ENCODE results near the gene HIBADH.

The HIBADH gene

DNA sequence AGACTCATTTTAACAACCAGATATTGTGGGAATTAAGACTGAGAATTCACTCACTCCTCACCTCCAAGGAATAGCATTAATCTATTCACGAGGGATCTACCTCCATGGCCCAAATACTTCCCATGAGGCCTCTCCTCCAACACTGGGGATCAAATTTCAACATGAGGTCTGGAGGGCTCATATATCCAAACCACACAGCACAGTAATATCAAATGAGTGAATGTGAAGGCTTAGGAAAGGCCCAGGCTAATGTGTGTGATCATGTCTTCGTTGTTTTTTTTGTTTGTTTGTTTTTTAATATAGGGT, 46.5 kb downstream of the HIBADH start:
- Histone ChIP-seq H2BK120ac (ENCODE audit: low read depth, low read length) (no peak overlapping the region), H2BK15ac (ENCODE audit: low read depth, poor library complexity, severe bottlenecking) (no peak overlapping the region), H3K36me3 (ENCODE audit: control insufficient read depth in 1 of 2, insufficient read depth in 2 of 2, low read depth in 1 of 2, low read length in 2 of 2) (peaks cover 21 to 49% of the 10 kb centered on the region in 2 experiments), H4K91ac (ENCODE audit: low read length) (no peak overlapping the region), H3K4me1 (ENCODE audit: control insufficient read depth, insufficient read depth, low read depth, low read length) (peaks cover 2% of the 10 kb centered on the region), H3K4me2 (ENCODE audit: low read length, poor library complexity, severe bottlenecking) (no peak overlapping the region), H2AFZ (ENCODE audit: low read depth, low read length) (no peak overlapping the region), H3K14ac (ENCODE audit: low read length in 2 of 2) (no peak overlapping the region), H3K4me3 (ENCODE audit: insufficient read depth in 1 of 2, low read depth in 1 of 2, low read length in 2 of 2) (no peak overlapping the region), H2BK12ac (ENCODE audit: low read length in 2 of 2) (no peak overlapping the region), H3K9me3 (ENCODE audit: control insufficient read depth, low read length) (peaks cover 41% of the 10 kb centered on the region), H3K9ac (ENCODE audit: low read length) (no peak overlapping the region), H4K8ac (ENCODE audit: low read length) (no peak overlapping the region), H2BK5ac (ENCODE audit: low read depth, low read length, poor library complexity, severe bottlenecking) (no peak overlapping the region), H3K18ac (ENCODE audit: low read depth in 1 of 2, low read length in 2 of 2) (no peak overlapping the region), H3K79me1 (replicated peaks; ENCODE audit: low read length, poor library complexity, severe bottlenecking) (peaks cover 21% of the 10 kb centered on the region), H3K23ac (ENCODE audit: low read length in 2 of 2) (no peak overlapping the region), H3K27ac (ENCODE audit: low read length, poor library complexity, severe bottlenecking) (no peak overlapping the region), H3K4ac (ENCODE audit: low read depth in 1 of 2, low read length in 2 of 2) (no peak overlapping the region), H3K27me3 (ENCODE audit: control insufficient read depth in 1 of 2, insufficient read depth in 1 of 2, low read length in 2 of 2) (no peaks in the 10 kb centered on the region), H2AK5ac (ENCODE audit: low read length, severe bottlenecking) (no peak overlapping the region)
- WGBS = 100% methylated on average over 2 of the region's 2 CpGs
- DNase-seq = no peak

DNA sequence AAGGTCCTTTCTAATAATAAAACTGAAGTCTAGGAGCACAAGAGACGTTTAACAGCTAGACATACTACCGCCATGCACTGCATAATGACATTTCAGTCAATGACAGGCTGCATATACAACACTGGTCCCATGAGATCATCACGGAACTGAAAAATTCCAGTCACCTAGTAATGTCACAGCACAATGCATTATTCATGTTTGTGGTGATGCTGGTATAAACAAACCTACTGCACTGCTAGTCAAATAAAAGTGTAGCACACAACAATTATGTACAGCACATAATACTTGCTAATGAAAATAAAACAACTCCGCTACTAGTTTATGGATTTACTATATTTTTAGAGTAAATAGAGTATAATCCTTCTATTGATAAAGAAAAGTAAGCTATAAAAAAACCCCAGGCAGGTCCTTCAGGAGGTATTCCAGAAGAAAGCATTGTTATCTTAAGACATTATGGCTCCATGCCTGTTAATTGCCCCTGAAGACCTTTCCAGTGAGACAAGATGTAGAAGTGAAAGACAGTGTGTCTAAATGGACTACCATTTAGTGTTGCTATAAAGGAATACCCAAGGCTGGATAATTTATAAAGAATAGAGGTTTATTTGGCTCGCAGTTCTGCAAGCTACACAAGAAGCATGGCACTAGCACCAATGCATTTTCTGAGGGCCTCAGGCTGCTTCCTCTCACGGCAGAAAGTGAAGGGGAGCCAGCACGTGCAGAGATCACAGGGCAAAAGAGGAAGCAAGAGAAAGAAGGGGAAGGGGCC, 47.1 kb downstream of the HIBADH start:
- WGBS = 68% methylated on average over 6 of the region's 7 CpGs
- no peak overlapping the region for H3K18ac ChIP-seq (ENCODE audit: low read depth in 1 of 2, low read length in 2 of 2)
- no peak overlapping the region for H4K91ac ChIP-seq (ENCODE audit: low read length)
- no peak overlapping the region for H3K23ac ChIP-seq (ENCODE audit: low read length in 2 of 2)
- peaks cover 2% of the 10 kb centered on the region for H3K4me1 ChIP-seq (ENCODE audit: control insufficient read depth, insufficient read depth, low read depth, low read length)
- no peak overlapping the region for H2BK15ac ChIP-seq (ENCODE audit: low read depth, poor library complexity, severe bottlenecking)
- no peak overlapping the region for H3K4me2 ChIP-seq (ENCODE audit: low read length, poor library complexity, severe bottlenecking)
- no peak overlapping the region for H2BK120ac ChIP-seq (ENCODE audit: low read depth, low read length)
- H2BK12ac ChIP-seq (ENCODE audit: low read length in 2 of 2) = no peak overlapping the region
- DNase-seq = peak; percentile 24
- peaks cover 21 to 43% of the 10 kb centered on the region in 2 experiments for H3K36me3 ChIP-seq (ENCODE audit: control insufficient read depth in 1 of 2, insufficient read depth in 2 of 2, low read depth in 1 of 2, low read length in 2 of 2)
- no peak overlapping the region for H2AFZ ChIP-seq (ENCODE audit: low read depth, low read length)
- peaks cover 21% of the 10 kb centered on the region for H3K79me1 ChIP-seq (replicated peaks; ENCODE audit: low read length, poor library complexity, severe bottlenecking)
- no peak overlapping the region for H3K9ac ChIP-seq (ENCODE audit: low read length)
- H3K27ac ChIP-seq (ENCODE audit: low read length, poor library complexity, severe bottlenecking) = no peak overlapping the region
- no peak overlapping the region for H2BK5ac ChIP-seq (ENCODE audit: low read depth, low read length, poor library complexity, severe bottlenecking)
- no peak overlapping the region for H3K4ac ChIP-seq (ENCODE audit: low read depth in 1 of 2, low read length in 2 of 2)
- no peak overlapping the region for H2AK5ac ChIP-seq (ENCODE audit: low read length, severe bottlenecking)
- no peak overlapping the region for H3K4me3 ChIP-seq (ENCODE audit: insufficient read depth in 1 of 2, low read depth in 1 of 2, low read length in 2 of 2)
- no peaks in the 10 kb centered on the region for H3K27me3 ChIP-seq (ENCODE audit: control insufficient read depth in 1 of 2, insufficient read depth in 1 of 2, low read length in 2 of 2)
- H3K9me3 ChIP-seq (ENCODE audit: control insufficient read depth, low read length) = peaks cover 36% of the 10 kb centered on the region
- no peak overlapping the region for H3K14ac ChIP-seq (ENCODE audit: low read length in 2 of 2)
- no peak overlapping the region for H4K8ac ChIP-seq (ENCODE audit: low read length)

GRCh38 chr7:27614095-27614494, 48.6 kb downstream of the HIBADH start:
- no peak overlapping the region for H2BK15ac ChIP-seq (ENCODE audit: low read depth, poor library complexity, severe bottlenecking)
- no peak overlapping the region for H3K4me2 ChIP-seq (ENCODE audit: low read length, poor library complexity, severe bottlenecking)
- no peak overlapping the region for H2BK120ac ChIP-seq (ENCODE audit: low read depth, low read length)
- no peak overlapping the region for H4K91ac ChIP-seq (ENCODE audit: low read length)
- H3K27me3 ChIP-seq (ENCODE audit: control insufficient read depth in 1 of 2, insufficient read depth in 1 of 2, low read length in 2 of 2) = no peaks in the 10 kb centered on the region
- no peak overlapping the region for H3K14ac ChIP-seq (ENCODE audit: low read length in 2 of 2)
- H3K9me3 ChIP-seq (ENCODE audit: control insufficient read depth, low read length) = peaks cover 23% of the 10 kb centered on the region
- peaks cover 2% of the 10 kb centered on the region for H3K4me1 ChIP-seq (ENCODE audit: control insufficient read depth, insufficient read depth, low read depth, low read length)
- no peak for DNase-seq
- no CpG with 5 or more reads among the region's 2 CpGs for WGBS
- H2BK12ac ChIP-seq (ENCODE audit: low read length in 2 of 2) = no peak overlapping the region
- no peak overlapping the region for H3K27ac ChIP-seq (ENCODE audit: low read length, poor library complexity, severe bottlenecking)
- H3K4ac ChIP-seq (ENCODE audit: low read depth in 1 of 2, low read length in 2 of 2) = no peak overlapping the region
- no peak overlapping the region for H2BK5ac ChIP-seq (ENCODE audit: low read depth, low read length, poor library complexity, severe bottlenecking)
- no peak overlapping the region for H4K8ac ChIP-seq (ENCODE audit: low read length)
- peaks cover 17% of the 10 kb centered on the region for H3K79me1 ChIP-seq (replicated peaks; ENCODE audit: low read length, poor library complexity, severe bottlenecking)
- peaks cover 21 to 34% of the 10 kb centered on the region in 2 experiments for H3K36me3 ChIP-seq (ENCODE audit: control insufficient read depth in 1 of 2, insufficient read depth in 2 of 2, low read depth in 1 of 2, low read length in 2 of 2)
- H3K4me3 ChIP-seq (ENCODE audit: insufficient read depth in 1 of 2, low read depth in 1 of 2, low read length in 2 of 2) = no peak overlapping the region
- no peak overlapping the region for H3K23ac ChIP-seq (ENCODE audit: low read length in 2 of 2)
- H2AFZ ChIP-seq (ENCODE audit: low read depth, low read length) = no peak overlapping the region
- H3K18ac ChIP-seq (ENCODE audit: low read depth in 1 of 2, low read length in 2 of 2) = no peak overlapping the region
- H2AK5ac ChIP-seq (ENCODE audit: low read length, severe bottlenecking) = no peak overlapping the region
- no peak overlapping the region for H3K9ac ChIP-seq (ENCODE audit: low read length)

DNA sequence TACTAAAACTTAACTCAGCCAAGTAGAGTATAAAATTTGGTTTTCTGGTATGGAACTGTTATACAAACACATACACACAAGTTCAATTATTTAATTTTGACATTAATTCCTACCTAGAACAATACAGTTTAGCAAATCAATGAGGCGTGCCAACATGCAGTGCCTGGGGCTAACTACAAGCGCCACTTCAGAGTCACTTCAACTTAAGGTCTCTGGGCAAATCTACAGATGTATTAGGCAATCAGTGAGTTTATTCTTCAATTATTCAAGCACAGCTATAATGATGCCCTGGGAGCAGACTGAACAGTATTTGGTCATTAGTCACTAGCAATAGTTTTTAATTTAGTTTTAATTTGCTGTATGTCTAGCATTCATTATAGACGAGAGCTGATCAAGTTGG, 51.6 kb downstream of the HIBADH start:
- 96% methylated on average over 3 of the region's 3 CpGs for WGBS
- Histone ChIP-seq H3K79me1 (replicated peaks; ENCODE audit: low read length, poor library complexity, severe bottlenecking) (no peaks in the 10 kb centered on the region), H3K4ac (ENCODE audit: low read depth in 1 of 2, low read length in 2 of 2) (no peak overlapping the region)

More for the DNA sequence above, 51.6 kb downstream of the HIBADH start:
- H4K91ac ChIP-seq (ENCODE audit: low read length) = no peak overlapping the region
- H3K14ac ChIP-seq (ENCODE audit: low read length in 2 of 2) = no peak overlapping the region
- no peak overlapping the region for H3K27ac ChIP-seq (ENCODE audit: low read length, poor library complexity, severe bottlenecking)
- no peak for DNase-seq
- H2BK15ac ChIP-seq (ENCODE audit: low read depth, poor library complexity, severe bottlenecking) = no peak overlapping the region
- no peak overlapping the region for H3K9ac ChIP-seq (ENCODE audit: low read length)
- no peak overlapping the region for H2BK12ac ChIP-seq (ENCODE audit: low read length in 2 of 2)
- no peak overlapping the region for H3K18ac ChIP-seq (ENCODE audit: low read depth in 1 of 2, low read length in 2 of 2)
- H3K27me3 ChIP-seq (ENCODE audit: control insufficient read depth in 1 of 2, insufficient read depth in 1 of 2, low read length in 2 of 2) = no peaks in the 10 kb centered on the region
- no peak overlapping the region for H2BK5ac ChIP-seq (ENCODE audit: low read depth, low read length, poor library complexity, severe bottlenecking)
- peaks cover 0 to 11% of the 10 kb centered on the region in 2 experiments for H3K36me3 ChIP-seq (ENCODE audit: control insufficient read depth in 1 of 2, insufficient read depth in 2 of 2, low read depth in 1 of 2, low read length in 2 of 2)
- H3K4me3 ChIP-seq (ENCODE audit: insufficient read depth in 1 of 2, low read depth in 1 of 2, low read length in 2 of 2) = no peak overlapping the region
- no peak overlapping the region for H4K8ac ChIP-seq (ENCODE audit: low read length)
- no peak overlapping the region for H3K4me2 ChIP-seq (ENCODE audit: low read length, poor library complexity, severe bottlenecking)
- H3K23ac ChIP-seq (ENCODE audit: low read length in 2 of 2) = no peak overlapping the region
- H3K9me3 ChIP-seq (ENCODE audit: control insufficient read depth, low read length) = peaks cover 3% of the 10 kb centered on the region
- H2AFZ ChIP-seq (ENCODE audit: low read depth, low read length) = no peak overlapping the region
- no peak overlapping the region for H2AK5ac ChIP-seq (ENCODE audit: low read length, severe bottlenecking)
- peaks cover 4% of the 10 kb centered on the region for H3K4me1 ChIP-seq (ENCODE audit: control insufficient read depth, insufficient read depth, low read depth, low read length)
- no peak overlapping the region for H2BK120ac ChIP-seq (ENCODE audit: low read depth, low read length)

Data from mesenchymal stem cell (in vitro differentiated cells and primary cell).